Psoas muscle (tissue), 8 donors: ENCODE measurements around the gene KIAA1755. TPM values are rescaled to one million over a fixed set of nuclear protein-coding genes. Genes with fewer than 3 reads are reported as not detected.

Experiments used
- ATAC-seq, 4 donors: fragments of 200-7000 bp; cut with Tn5 transposase; one replicate each; pipeline ENCODE4 v1.9.1; 2020; ENCODE audit warnings: moderate library complexity in 3 of 4, mild to moderate bottlenecking in 2 of 4
- DNase-seq, 2 donors: peaks; one replicate each; pipeline ENCODE4 v3.0.0-alpha.2; 2020
- H3K27ac ChIP-seq: fragments of 200-600 bp; one replicate; pipeline ENCODE4 v1.8.0; 2022
- H3K27me3 ChIP-seq, 3 donors: fragments of 200-600 bp in 1 of 3; one replicate each; pipeline versions ENCODE4 v1.6.1 to v1.8.0; 2013 to 2022; ENCODE audit warnings: low read length in 2 of 3, mild to moderate bottlenecking in 2 of 3, moderate library complexity in 1 of 3; ENCODE audit not compliant: insufficient read depth in 3 of 3
- H3K36me3 ChIP-seq, 2 donors: fragments of 200-600 bp in 1 of 2; one replicate each; pipeline versions ENCODE4 v1.6.1 to v1.8.0; 2013 to 2022; ENCODE audit warnings: low read depth in 1 of 2, mild to moderate bottlenecking in 1 of 2, moderate library complexity in 1 of 2; ENCODE audit not compliant: insufficient read depth in 1 of 2
- H3K4me1 ChIP-seq: fragments of 200-600 bp; one replicate; pipeline ENCODE4 v1.8.0; 2022
- H3K4me3 ChIP-seq: fragments of 200-600 bp; one replicate; pipeline ENCODE4 v1.8.0; 2022; ENCODE audit warnings: mild to moderate bottlenecking
- H3K9me3 ChIP-seq: fragments of 200-600 bp; one replicate; pipeline ENCODE4 v1.8.0; 2022
- CTCF ChIP-seq: fragments of 200-600 bp; IDR thresholded peaks from one replicate; pipeline ENCODE4 v1.8.0; 2022; ENCODE audit warnings: antibody characterized with exemption
- WGBS, 3 donors: extraction: QIAGEN DNeasy Blood & Tissue Kit; methylation state at CpG; one replicate each; pipeline versions ENCODE4 v1.1.6 to v1.1.7; 2013; 5-methylcytosine and 5-hydroxymethylcytosine counted together
- intact Hi-C, 2 donors: fragments of 100-400 bp; cut with DNase I; formaldehyde crosslinking; loops; one replicate each; pipeline versions ENCODE4 v1.11.0 to v1.14.2; 2022
- polyA plus RNA-seq, 3 donors: library from polyadenylated mRNA; stranded (reverse); fragments of 200-250 nt; gene quantifications; one replicate each; pipeline ENCODE4 v1.2.3, GENCODE V29; 2013
- total RNA-seq, 4 donors: library from RNA; stranded (reverse); fragmentation: NEBNext Ultra II Directional in 2 of 4; extraction: Animal tissue kit (Norgen Biotek cat#: 25700) in 2 of 4; gene quantifications; one replicate each; pipeline versions ENCODE4 v1.2.1 to v1.2.4, GENCODE V29; 2021 to 2023
- donor health status: healthy with polysubstance abuse.
- donor health status: DM: no; HTN: no; CAD: no; lungs with moderate emphysema.
- donor health status: Bipolar disorder and iron deficiency.
- donor health status: healthy.
- donor health status: DM: yes; HTN: yes; CAD: no.
- donor health status: DM: no; HTN: no; CAD: no.
- donor health status: DM: no; HTN: no; CAD: no.
- donor health status: DM: yes; HTN: yes; CAD: no.

Gene KIAA1755
- total and polyA plus RNA-seq, 7 donors: 0.16 to 2.4 (median 0.29) TPM

GRCh38 chr20:38294076-38294591 is 33.6 kb upstream of the KIAA1755 start:
- DNase-seq (no peak), ATAC-seq (no peak)
- H3K27me3 ChIP-seq: peaks cover 0 to 3% (median 0%) of the 10 kb centered on the region in 3 donors
- H3K36me3 ChIP-seq: no peaks in the 10 kb centered on the region
- 89 to 90% (median 90%) methylated on average over 11 of the region's 11 CpGs for WGBS, 3 donors
- H3K27ac ChIP-seq: no peak overlapping the region
- H3K4me3 ChIP-seq: no peak overlapping the region
- H3K4me1 ChIP-seq: peaks cover 3% of the 10 kb centered on the region
- H3K9me3 ChIP-seq: no peaks in the 10 kb centered on the region
- intact Hi-C loops: no loop called here
- no peak for TF ChIP-seq CTCF

- Histone ChIP-seq H3K4me1 (no peaks in the 10 kb centered on the region), H3K9me3 (no peaks in the 10 kb centered on the region), H3K36me3 (no peaks in the 10 kb centered on the region), H3K27me3 (peaks cover 0 to 3% (median 0%) of the 10 kb centered on the region in 3 donors), H3K27ac (no peak overlapping the region), H3K4me3 (no peak overlapping the region)
- ATAC-seq: no peak
- intact Hi-C loops: no loop called here
- DNase-seq: no peak
- TF ChIP-seq CTCF: no peak
- WGBS, 3 donors: 63 to 75% (median 65%) methylated on average over 7 of the region's 7 CpGs
Observed at GRCh38 chr20:38293491-38294065, 33.0 kb upstream of the KIAA1755 start.

- intact Hi-C loops: no loop called here
- WGBS, 3 donors: 49 to 77% (median 65%) methylated on average over 3 of the region's 3 CpGs
Observed at GRCh38 chr20:38291966-38292365, 31.4 kb upstream of the KIAA1755 start.

GRCh38 chr20:38290829-38291814 is 30.6 kb upstream of the KIAA1755 start:
- Histone ChIP-seq H3K4me1 (no peaks in the 10 kb centered on the region), H3K9me3 (no peaks in the 10 kb centered on the region), H3K27ac (no peak overlapping the region), H3K4me3 (no peak overlapping the region), H3K36me3 (no peaks in the 10 kb centered on the region), H3K27me3 (peaks cover 0 to 3% (median 0%) of the 10 kb centered on the region in 3 donors)
- TF ChIP-seq CTCF: peak; percentile 11
- peak; percentile 39 to 65 for DNase-seq
- ATAC-seq: peak in 1 of 4 donors; percentile 41
- intact Hi-C loops: no loop called here
- 49 to 52% (median 50%) methylated on average over 21 of the region's 21 CpGs for WGBS, 3 donors

More at GRCh38 chr20:38291966-38292365, 31.4 kb upstream of the KIAA1755 start:
- Histone ChIP-seq H3K9me3 (no peaks in the 10 kb centered on the region), H3K36me3 (no peaks in the 10 kb centered on the region), H3K4me3 (no peak overlapping the region), H3K27me3 (peaks cover 0 to 3% (median 0%) of the 10 kb centered on the region in 3 donors), H3K27ac (no peak overlapping the region), H3K4me1 (no peaks in the 10 kb centered on the region)
- ATAC-seq: no peak
- no peak for TF ChIP-seq CTCF
- DNase-seq: no peak
